H9 (cell line): Measurements from ENCODE around the gene KMT2C. TPM values are rescaled to one million over a fixed set of nuclear protein-coding genes. Genes with fewer than 3 reads are reported as not detected.

Source experiments
- DNase-seq: peaks from one replicate; pipeline ENCODE4 v3.0.0-alpha.2; 2017
- H2AFZ ChIP-seq: one replicate; pipeline ENCODE4 v1.6.1; 2013; ENCODE audit warnings: mild to moderate bottlenecking, low read length, control low read depth, moderate library complexity
- H2AK5ac ChIP-seq: 2 replicates; pipeline ENCODE4 v1.6.1; 2013; ENCODE audit warnings: low read length, control low read depth, mixed read lengths; ENCODE audit not compliant: insufficient read length
- H2BK120ac ChIP-seq: one replicate; pipeline ENCODE4 v1.6.1; 2013; ENCODE audit warnings: low read depth, mild to moderate bottlenecking, low read length, control low read depth, inconsistent platforms; ENCODE audit not compliant: poor library complexity, severe bottlenecking
- H2BK12ac ChIP-seq: 2 replicates; pipeline ENCODE4 v1.6.1; 2013; ENCODE audit warnings: low read length, control low read depth, mixed read lengths, low read depth; ENCODE audit not compliant: insufficient read length
- H2BK15ac ChIP-seq: 2 replicates; pipeline ENCODE4 v1.6.1; 2013; ENCODE audit warnings: low read depth, low read length, control low read depth
- H2BK20ac ChIP-seq: one replicate; pipeline ENCODE4 v1.6.1; 2013; ENCODE audit warnings: low read depth, mild to moderate bottlenecking, low read length, control low read depth, inconsistent platforms; ENCODE audit not compliant: poor library complexity, severe bottlenecking
- H2BK5ac ChIP-seq: 2 replicates; pipeline ENCODE4 v1.6.1; 2013; ENCODE audit warnings: low read length, control low read depth, mixed read lengths; ENCODE audit not compliant: insufficient read length
- H3K14ac ChIP-seq: 2 replicates; pipeline ENCODE4 v1.6.1; 2013; ENCODE audit warnings: low read length, control low read depth; ENCODE audit not compliant: insufficient read depth
- H3K18ac ChIP-seq: 2 replicates; pipeline ENCODE4 v1.6.1; 2013; ENCODE audit warnings: low read depth, mild to moderate bottlenecking, mixed read lengths, low read length, control low read depth; ENCODE audit not compliant: insufficient read length
- H3K23ac ChIP-seq: 2 replicates; pipeline ENCODE4 v1.6.1; 2013; ENCODE audit warnings: low read length, control low read depth, mixed read lengths, low read depth; ENCODE audit not compliant: insufficient read length
- H3K23me2 ChIP-seq: 2 replicates; pipeline ENCODE4 v1.6.1; 2013; ENCODE audit warnings: low read depth, mild to moderate bottlenecking, mixed read lengths, low read length, control low read depth; ENCODE audit not compliant: insufficient read length, poor library complexity, severe bottlenecking
- H3K27ac ChIP-seq: 2 replicates; pipeline ENCODE4 v1.5.1; 2013; ENCODE audit warnings: low read length, control low read depth, mixed read lengths, low read depth; ENCODE audit not compliant: insufficient read length
- H3K27me3 ChIP-seq: 2 replicates; pipeline ENCODE4 v1.6.1; 2013; ENCODE audit warnings: low read length, control low read depth, inconsistent platforms; ENCODE audit not compliant: insufficient read depth
- H3K4ac ChIP-seq: 2 replicates; pipeline ENCODE4 v1.6.1; 2013; ENCODE audit warnings: low read depth, mild to moderate bottlenecking, control low read depth, inconsistent platforms, low read length, moderate library complexity
- H3K4me1 ChIP-seq: 2 replicates; pipeline ENCODE4 v1.6.1; 2013; ENCODE audit warnings: low read length, control low read depth, inconsistent platforms; ENCODE audit not compliant: insufficient read depth
- H3K4me2 ChIP-seq: 2 replicates; pipeline ENCODE4 v1.6.1; 2013; ENCODE audit warnings: low read length, control low read depth, mixed read lengths; ENCODE audit not compliant: insufficient read length, insufficient read depth
- H3K56ac ChIP-seq: 2 replicates; pipeline ENCODE4 v1.6.1; 2013; ENCODE audit warnings: low read depth, mild to moderate bottlenecking, mixed read lengths, low read length, control low read depth; ENCODE audit not compliant: insufficient read length
- H3K79me1 ChIP-seq: 2 replicates; pipeline ENCODE4 v1.6.1; 2013; ENCODE audit warnings: low read depth, mild to moderate bottlenecking, moderate library complexity, low read length, control low read depth, inconsistent platforms; ENCODE audit not compliant: insufficient read depth, poor library complexity, severe bottlenecking
- H3K79me2 ChIP-seq: 2 replicates; pipeline ENCODE4 v1.6.1; 2013; ENCODE audit warnings: low read length, control low read depth, inconsistent platforms; ENCODE audit not compliant: insufficient read depth
- H3K9ac ChIP-seq: 2 replicates; pipeline ENCODE4 v1.6.1; 2013; ENCODE audit warnings: low read length, control low read depth, mixed read lengths; ENCODE audit not compliant: insufficient read length; ENCODE audit errors: extremely low read depth
- H3K9me3 ChIP-seq: one replicate; pipeline ENCODE4 v1.6.1; 2013; ENCODE audit warnings: low read depth, low read length, inconsistent platforms; ENCODE audit not compliant: control insufficient read depth
- H3T11ph ChIP-seq: one replicate; pipeline ENCODE4 v1.6.1; 2013; ENCODE audit warnings: mild to moderate bottlenecking, low read length, control low read depth, inconsistent platforms
- H4K20me1 ChIP-seq: one replicate; pipeline ENCODE4 v1.6.1; 2013; ENCODE audit not compliant: control insufficient read depth, insufficient read length, insufficient read depth
- H4K5ac ChIP-seq: 2 replicates; pipeline ENCODE4 v1.6.1; 2013; ENCODE audit warnings: low read depth, mild to moderate bottlenecking, mixed read lengths, low read length, control low read depth; ENCODE audit not compliant: insufficient read length
- H4K8ac ChIP-seq: replicated peaks from 2 replicates; pipeline ENCODE4 v1.6.1; 2013; ENCODE audit warnings: low read length, control low read depth, mixed read lengths, low read depth; ENCODE audit not compliant: insufficient read length
- H4K91ac ChIP-seq: 2 replicates; pipeline ENCODE4 v1.6.1; 2013; ENCODE audit warnings: low read depth, mild to moderate bottlenecking, moderate library complexity, mixed read lengths, low read length, control low read depth; ENCODE audit not compliant: insufficient read length
- H3K27ac Mint-ChIP-seq, 3 experiments: 2 replicates in 2 of 3; 3 replicates in 1 of 3; pipeline ENCODE4 v1.8.0; 2020 to 2021; ENCODE audit warnings: mixed read lengths in 3 of 3, mild to moderate bottlenecking in 1 of 3, moderate library complexity in 1 of 3
- H3K27me3 Mint-ChIP-seq: 2 replicates; pipeline ENCODE4 v1.8.0; 2021; ENCODE audit warnings: low read depth, mild to moderate bottlenecking, moderate library complexity, mixed read lengths
- H3K36me3 Mint-ChIP-seq, 3 experiments: 2 replicates in 2 of 3; 3 replicates in 1 of 3; pipeline ENCODE4 v1.8.0; 2020 to 2021; ENCODE audit warnings: low read depth in 3 of 3, mixed read lengths in 3 of 3; ENCODE audit not compliant: insufficient read depth in 1 of 3
- H3K4me1 Mint-ChIP-seq, 2 experiments: 2 replicates each; pipeline ENCODE4 v1.8.0; 2020; ENCODE audit warnings: mixed read lengths in 2 of 2
- H3K4me3 Mint-ChIP-seq, 2 experiments: 2 replicates in 1 of 2; 3 replicates in 1 of 2; pipeline ENCODE4 v1.8.0; 2020 to 2021; ENCODE audit warnings: mild to moderate bottlenecking in 2 of 2, mixed read lengths in 2 of 2, moderate library complexity in 1 of 2
- H3K9me3 Mint-ChIP-seq, 2 experiments: 2 replicates in 1 of 2; 3 replicates in 1 of 2; pipeline ENCODE4 v1.8.0; 2020; ENCODE audit warnings: mild to moderate bottlenecking in 2 of 2, mixed read lengths in 2 of 2, moderate library complexity in 1 of 2
- WGBS: extraction: QIAGEN DNeasy Blood & Tissue Kit; methylation state at CpG from one replicate; pipeline ENCODE4 v1.1.7; 2013; ENCODE audit warnings: missing lambda C conversion rate, low lambda C conversion rate, mixed read lengths; ENCODE audit not compliant: insufficient read length; ENCODE audit errors: extremely low coverage; 5-methylcytosine and 5-hydroxymethylcytosine counted together
- total RNA-seq: library from RNA; stranded (reverse); gene quantifications from 2 replicates; pipeline ENCODE4 v1.2.1, GENCODE V29; 2021
- TF ChIP-seq, protein P1 (sequence below): fragments of 200-600 bp; sonication (generic); conservative IDR thresholded peaks from 3 replicates; pipeline ENCODE4 v1.8.0; 2021; ENCODE audit warnings: antibody characterized with exemption, mild to moderate bottlenecking

Gene KMT2C
- total RNA-seq, 1 experiment from 2014 or later, result 32.2 TPM

DNA sequence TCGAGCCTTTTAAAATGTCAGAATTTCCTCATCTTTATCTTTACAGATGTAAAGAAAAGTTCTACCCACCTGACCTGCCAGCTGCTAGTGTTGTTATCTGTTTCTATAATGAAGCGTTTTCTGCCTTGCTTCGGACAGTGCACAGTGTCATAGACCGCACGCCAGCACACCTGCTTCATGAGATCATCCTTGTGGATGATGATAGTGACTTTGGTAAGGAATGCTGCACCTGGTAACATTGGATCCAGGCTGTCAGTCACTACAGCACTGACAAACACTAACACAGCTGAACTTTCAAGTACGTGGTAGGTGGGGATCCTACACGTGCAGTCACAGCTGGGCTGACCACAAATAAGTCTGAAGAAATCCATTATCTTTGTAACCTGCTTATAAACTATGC, 332.7 kb downstream of the KMT2C start:
- no peak for DNase-seq
- H3K79me1 ChIP-seq, result no peaks in the 10 kb centered on the region
- H3K4me2 ChIP-seq, result no peak overlapping the region
- Mint-ChIP-seq H3K27ac (no peak overlapping the region), H3K4me3 (no peak overlapping the region), H3K27me3 (no peaks in the 10 kb centered on the region), H3K4me1 (peaks cover 0 to 2% of the 10 kb centered on the region in 2 experiments; a peak in 1 of 4 replicates), H3K9me3 (no peaks in the 10 kb centered on the region), H3K36me3 (peaks cover 8 to 23% (median 13%) of the 10 kb centered on the region in 3 experiments; a peak in 5 of 7 replicates)
- H3K4ac ChIP-seq, result no peak overlapping the region
- H2BK12ac ChIP-seq, result no peak overlapping the region
- no peak overlapping the region for H2AK5ac ChIP-seq
- no peak overlapping the region for H3K27ac ChIP-seq
- H2BK5ac ChIP-seq, result no peak overlapping the region
- WGBS, result no CpG with 5 or more reads among the region's 7 CpGs
- H2BK15ac ChIP-seq, result no peak overlapping the region
- H2AFZ ChIP-seq, result no peak overlapping the region
- no peak overlapping the region for H3T11ph ChIP-seq
- no peak overlapping the region for H2BK20ac ChIP-seq
- H3K27me3 ChIP-seq, result no peaks in the 10 kb centered on the region
- no peaks in the 10 kb centered on the region for H3K9me3 ChIP-seq
- H3K79me2 ChIP-seq, result no peaks in the 10 kb centered on the region
- H3K18ac ChIP-seq, result no peak overlapping the region
- H3K23me2 ChIP-seq, result no peaks in the 10 kb centered on the region
- TF ChIP-seq, protein P1, sequence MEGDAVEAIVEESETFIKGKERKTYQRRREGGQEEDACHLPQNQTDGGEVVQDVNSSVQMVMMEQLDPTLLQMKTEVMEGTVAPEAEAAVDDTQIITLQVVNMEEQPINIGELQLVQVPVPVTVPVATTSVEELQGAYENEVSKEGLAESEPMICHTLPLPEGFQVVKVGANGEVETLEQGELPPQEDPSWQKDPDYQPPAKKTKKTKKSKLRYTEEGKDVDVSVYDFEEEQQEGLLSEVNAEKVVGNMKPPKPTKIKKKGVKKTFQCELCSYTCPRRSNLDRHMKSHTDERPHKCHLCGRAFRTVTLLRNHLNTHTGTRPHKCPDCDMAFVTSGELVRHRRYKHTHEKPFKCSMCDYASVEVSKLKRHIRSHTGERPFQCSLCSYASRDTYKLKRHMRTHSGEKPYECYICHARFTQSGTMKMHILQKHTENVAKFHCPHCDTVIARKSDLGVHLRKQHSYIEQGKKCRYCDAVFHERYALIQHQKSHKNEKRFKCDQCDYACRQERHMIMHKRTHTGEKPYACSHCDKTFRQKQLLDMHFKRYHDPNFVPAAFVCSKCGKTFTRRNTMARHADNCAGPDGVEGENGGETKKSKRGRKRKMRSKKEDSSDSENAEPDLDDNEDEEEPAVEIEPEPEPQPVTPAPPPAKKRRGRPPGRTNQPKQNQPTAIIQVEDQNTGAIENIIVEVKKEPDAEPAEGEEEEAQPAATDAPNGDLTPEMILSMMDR, result no peak
- no peaks in the 10 kb centered on the region for H3K4me1 ChIP-seq
- H2BK120ac ChIP-seq, result no peak overlapping the region
- no peak overlapping the region for H4K8ac ChIP-seq
- no peak overlapping the region for H4K5ac ChIP-seq
- H3K23ac ChIP-seq, result no peak overlapping the region
- H3K14ac ChIP-seq, result no peak overlapping the region
- H3K56ac ChIP-seq, result no peak overlapping the region
- H4K91ac ChIP-seq, result no peak overlapping the region
- no peak overlapping the region for H3K9ac ChIP-seq
- H4K20me1 ChIP-seq, result no peaks in the 10 kb centered on the region
